Smooth muscle cell (in vitro differentiated cells): ENCODE results near the gene KRTAP12-1. TPM values are rescaled to one million over a fixed set of nuclear protein-coding genes. Genes with fewer than 3 reads are reported as not detected.

Experiments
- DNase-seq: peaks from one replicate; lab custom pipeline; 2025; ENCODE audit not compliant: unreplicated experiment; lab: John Stamatoyannopoulos, UW
- H2AFZ ChIP-seq: fragments of 200-600 bp; sonication (generic); 2 replicates; pipeline ENCODE4 v1.6.0; 2016; ENCODE audit warnings: antibody characterized with exemption, low read depth, mild to moderate bottlenecking
- H3F3A ChIP-seq: fragments of 200-600 bp; sonication (generic); 2 replicates; pipeline ENCODE4 v1.6.0; 2017; ENCODE audit warnings: antibody characterized with exemption, low read depth
- H3K27ac ChIP-seq: fragments of 200-600 bp; sonication (generic); 2 replicates; pipeline ENCODE4 v1.5.1; 2016; ENCODE audit warnings: low read depth, mild to moderate bottlenecking
- H3K27me3 ChIP-seq: fragments of 200-600 bp; sonication (generic); 2 replicates; pipeline ENCODE4 v1.6.1; 2016; ENCODE audit warnings: low read depth, mild to moderate bottlenecking
- H3K36me3 ChIP-seq: fragments of 200-600 bp; sonication (generic); 2 replicates; pipeline ENCODE4 v1.5.1; 2016; ENCODE audit warnings: low read depth
- H3K4me1 ChIP-seq: fragments of 200-600 bp; sonication (generic); 2 replicates; pipeline ENCODE4 v1.5.1; 2016; ENCODE audit warnings: low read depth
- H3K4me2 ChIP-seq: fragments of 200-600 bp; sonication (generic); 2 replicates; pipeline ENCODE4 v1.6.0; 2016; ENCODE audit warnings: mild to moderate bottlenecking
- H3K4me3 ChIP-seq: fragments of 200-600 bp; sonication (generic); 2 replicates; pipeline ENCODE4 v1.5.1; 2016; ENCODE audit warnings: mild to moderate bottlenecking
- H3K79me2 ChIP-seq: fragments of 200-600 bp; sonication (generic); 2 replicates; pipeline ENCODE4 v1.6.0; 2016; ENCODE audit warnings: low read depth, mild to moderate bottlenecking
- H3K9ac ChIP-seq: fragments of 200-600 bp; sonication (generic); 2 replicates; pipeline ENCODE4 v1.6.0; 2016; ENCODE audit warnings: low read depth
- H3K9me3 ChIP-seq: fragments of 200-600 bp; sonication (generic); replicated peaks from 2 replicates; pipeline ENCODE4 v1.5.1; 2016; ENCODE audit warnings: low read depth
- H4K20me1 ChIP-seq: fragments of 200-600 bp; sonication (generic); 2 replicates; pipeline ENCODE4 v1.6.0; 2016; ENCODE audit warnings: low read depth
- WGBS: methylation state at CpG from one replicate; pipeline ENCODE4 v1.1.7; 2016; ENCODE audit warnings: low lambda C conversion rate; 5-methylcytosine and 5-hydroxymethylcytosine counted together
- polyA plus RNA-seq: library from polyadenylated mRNA; unstranded; fragments of >200 nt; fragmentation: Nextera tagmentation; extraction: Ambion mirVana; gene quantifications from 2 replicates; pipeline ENCODE4 v1.2.1, GENCODE V29; 2016
- total RNA-seq: library from RNA; depleted of rRNA; stranded (reverse); fragments of >200 nt; gene quantifications from 2 replicates; pipeline ENCODE4 v1.2.3, GENCODE V29; 2014
- TF ChIP-seq, protein P1 (sequence below): fragments of 200-600 bp; sonication (generic); IDR thresholded peaks from 2 replicates; pipeline ENCODE4 v1.5.1; 2017; ENCODE audit warnings: borderline replicate concordance, mild to moderate bottlenecking, antibody characterized with exemption; ENCODE audit not compliant: insufficient read depth, poor library complexity, severe bottlenecking

KRTAP12-1 gene
- total and polyA plus RNA-seq, 2 experiments from 2014 or later: not detected

DNA sequence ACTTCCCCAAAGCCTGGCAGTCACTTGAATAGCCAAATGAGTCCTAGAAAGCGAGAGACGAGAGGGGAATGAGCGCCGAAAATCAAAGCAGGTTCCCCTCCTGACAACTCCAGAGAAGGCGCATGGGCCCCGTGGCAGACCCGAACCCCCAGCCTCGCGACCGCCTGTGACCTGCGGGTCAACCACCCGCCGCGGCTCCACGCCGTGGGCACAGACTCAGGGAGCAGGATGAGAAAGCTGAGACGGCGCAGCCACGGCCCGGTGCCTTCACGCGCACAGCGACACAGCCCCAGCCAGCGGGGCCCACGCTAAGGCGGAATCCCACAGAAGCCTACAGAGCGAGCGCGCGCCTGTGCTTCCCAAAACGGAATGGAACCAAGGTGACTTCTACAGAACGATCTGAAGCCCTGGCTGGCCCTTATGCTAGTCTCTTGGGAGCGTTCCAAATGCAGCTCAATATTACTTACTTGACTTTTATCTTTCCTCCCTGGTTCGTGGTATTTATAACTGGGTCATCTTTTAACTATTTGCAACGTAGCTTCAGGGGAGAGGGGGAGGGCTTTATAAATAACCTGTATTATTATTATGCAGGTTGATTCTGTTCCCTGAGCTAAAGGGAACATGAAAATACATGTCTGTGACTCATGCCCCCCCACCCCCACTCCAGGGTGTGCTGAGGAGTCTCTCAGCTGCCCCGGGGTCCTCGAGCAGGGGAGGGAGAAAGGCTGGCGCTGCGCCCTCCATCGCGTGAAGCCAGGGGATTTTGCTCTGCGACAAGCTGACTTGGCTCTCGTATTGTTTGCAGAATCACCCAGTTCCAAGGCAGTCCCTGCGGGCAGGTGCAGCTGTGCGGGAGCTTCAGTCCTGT lies 27.7 kb upstream of the KRTAP12-1 start:
- DNase-seq: no peak
- Histone ChIP-seq H3K4me3 (peak overlapping the region; percentile 6), H3K27me3 (peaks cover 100% of the 10 kb centered on the region), H3K9ac (no peak overlapping the region), H4K20me1 (no peaks in the 10 kb centered on the region), H3K9me3 (no peaks in the 10 kb centered on the region), H3K27ac (no peak overlapping the region), H3F3A (no peaks in the 10 kb centered on the region), H2AFZ (no peak overlapping the region), H3K4me1 (peaks cover 41% of the 10 kb centered on the region), H3K4me2 (peak overlapping the region; percentile 78), H3K36me3 (no peaks in the 10 kb centered on the region), H3K79me2 (no peaks in the 10 kb centered on the region)
- WGBS: 3% methylated on average over 45 of the region's 45 CpGs
- TF ChIP-seq, protein P1, sequence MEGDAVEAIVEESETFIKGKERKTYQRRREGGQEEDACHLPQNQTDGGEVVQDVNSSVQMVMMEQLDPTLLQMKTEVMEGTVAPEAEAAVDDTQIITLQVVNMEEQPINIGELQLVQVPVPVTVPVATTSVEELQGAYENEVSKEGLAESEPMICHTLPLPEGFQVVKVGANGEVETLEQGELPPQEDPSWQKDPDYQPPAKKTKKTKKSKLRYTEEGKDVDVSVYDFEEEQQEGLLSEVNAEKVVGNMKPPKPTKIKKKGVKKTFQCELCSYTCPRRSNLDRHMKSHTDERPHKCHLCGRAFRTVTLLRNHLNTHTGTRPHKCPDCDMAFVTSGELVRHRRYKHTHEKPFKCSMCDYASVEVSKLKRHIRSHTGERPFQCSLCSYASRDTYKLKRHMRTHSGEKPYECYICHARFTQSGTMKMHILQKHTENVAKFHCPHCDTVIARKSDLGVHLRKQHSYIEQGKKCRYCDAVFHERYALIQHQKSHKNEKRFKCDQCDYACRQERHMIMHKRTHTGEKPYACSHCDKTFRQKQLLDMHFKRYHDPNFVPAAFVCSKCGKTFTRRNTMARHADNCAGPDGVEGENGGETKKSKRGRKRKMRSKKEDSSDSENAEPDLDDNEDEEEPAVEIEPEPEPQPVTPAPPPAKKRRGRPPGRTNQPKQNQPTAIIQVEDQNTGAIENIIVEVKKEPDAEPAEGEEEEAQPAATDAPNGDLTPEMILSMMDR: no peak

DNA sequence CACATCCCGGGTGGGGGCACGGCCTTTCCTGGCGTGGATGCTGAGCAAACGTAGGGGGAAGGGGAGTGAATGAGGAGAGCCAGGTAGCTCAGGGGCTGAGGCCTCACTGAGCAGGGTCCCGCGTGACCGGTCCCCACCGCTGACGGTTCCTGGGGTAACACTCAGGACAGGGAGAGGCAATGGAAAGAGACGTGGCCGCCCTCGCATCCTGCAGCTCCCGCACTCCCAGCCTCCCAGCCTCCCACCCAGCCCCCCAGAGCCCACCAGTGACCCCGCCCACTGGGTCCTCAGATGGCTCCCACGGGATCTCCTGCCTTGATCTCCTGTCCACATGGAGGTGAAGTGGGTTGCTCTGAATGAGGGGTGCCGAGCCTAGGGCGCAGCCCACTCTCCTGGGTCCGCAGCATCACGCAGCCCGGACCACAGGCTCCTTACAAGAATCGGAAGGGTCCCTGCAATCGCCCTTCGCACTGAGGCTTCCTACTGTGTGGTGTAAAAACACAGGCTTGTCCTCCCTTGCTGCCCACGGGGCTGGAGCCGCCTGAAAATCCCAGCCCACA lies 27.0 kb upstream of the KRTAP12-1 start:
- peaks cover 41% of the 10 kb centered on the region for H3K4me1 ChIP-seq
- no peaks in the 10 kb centered on the region for H3K9me3 ChIP-seq
- TF ChIP-seq, protein P1: no peak
- peaks cover 100% of the 10 kb centered on the region for H3K27me3 ChIP-seq
- H3K4me2 ChIP-seq: peak overlapping the region; percentile 78
- H2AFZ ChIP-seq: no peak overlapping the region
- H3K9ac ChIP-seq: no peak overlapping the region
- H3K79me2 ChIP-seq: no peaks in the 10 kb centered on the region
- no peak overlapping the region for H3K27ac ChIP-seq
- 3% methylated on average over 16 of the region's 25 CpGs for WGBS
- H3K4me3 ChIP-seq: no peak overlapping the region
- H3K36me3 ChIP-seq: no peaks in the 10 kb centered on the region
- no peaks in the 10 kb centered on the region for H4K20me1 ChIP-seq
- no peaks in the 10 kb centered on the region for H3F3A ChIP-seq
- no peak for DNase-seq

DNA sequence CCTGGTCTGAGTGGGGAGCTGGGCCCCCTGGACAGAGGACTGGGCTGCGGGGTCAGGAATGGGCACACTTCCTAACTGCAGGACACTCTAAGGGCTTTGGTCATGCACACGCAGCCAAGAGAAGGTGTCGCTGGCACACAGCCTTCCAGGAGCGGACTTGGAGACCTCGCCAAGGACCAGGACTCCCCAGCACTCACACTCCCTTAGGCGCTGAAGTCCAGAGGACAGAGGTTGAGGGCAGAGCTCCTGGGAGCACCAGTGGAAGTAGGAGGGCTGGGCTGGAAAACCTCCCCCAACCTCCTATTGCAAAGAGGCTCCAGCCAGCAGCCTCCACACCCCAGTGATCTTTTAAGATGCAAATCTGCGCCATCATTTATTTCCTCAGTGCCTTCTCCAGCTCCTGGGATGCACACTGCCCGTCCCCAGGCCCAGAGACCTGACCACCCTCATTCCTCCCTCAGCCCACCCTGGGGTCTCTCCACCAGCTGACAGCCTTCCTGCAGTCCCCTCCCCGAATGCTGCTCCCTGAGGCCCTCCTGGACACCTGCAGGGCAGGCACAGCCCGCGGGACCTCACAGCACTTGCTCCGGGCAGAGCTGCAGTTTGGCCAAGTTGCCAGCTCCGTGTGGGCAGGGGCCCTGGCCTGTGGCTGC lies 26.4 kb upstream of the KRTAP12-1 start:
- no peak for DNase-seq
- Histone ChIP-seq H3K27ac (no peak overlapping the region), H3K27me3 (peaks cover 100% of the 10 kb centered on the region), H3K4me2 (no peak overlapping the region), H3K4me3 (no peak overlapping the region), H4K20me1 (no peaks in the 10 kb centered on the region), H2AFZ (no peak overlapping the region), H3K79me2 (no peaks in the 10 kb centered on the region), H3K9me3 (no peaks in the 10 kb centered on the region), H3K9ac (no peak overlapping the region), H3K36me3 (no peaks in the 10 kb centered on the region), H3F3A (no peaks in the 10 kb centered on the region), H3K4me1 (peaks cover 41% of the 10 kb centered on the region)
- TF ChIP-seq, protein P1: no peak
- 3% methylated on average over 13 of the region's 13 CpGs for WGBS
